Trophoblast cell (in vitro differentiated cells and primary cell): ENCODE results near the gene KIFC3.
A peak's percentile ranks its signal among the peaks of the same experiment; 100 is the strongest.

Experiments
- DNase-seq, 2 donors: peaks; one replicate each; pipeline ENCODE4 v3.0.0-alpha.2; 2016
- H2AFZ ChIP-seq: 2 replicates; pipeline ENCODE4 v1.6.1; 2013; ENCODE audit warnings: low read length, moderate library complexity, mild to moderate bottlenecking; ENCODE audit not compliant: insufficient read depth, poor library complexity
- H2AK5ac ChIP-seq: 2 replicates; pipeline ENCODE4 v1.6.1; 2013; ENCODE audit warnings: mild to moderate bottlenecking, low read length
- H2BK120ac ChIP-seq: 2 replicates; pipeline ENCODE4 v1.6.1; 2013; ENCODE audit warnings: low read length, mild to moderate bottlenecking, moderate library complexity; ENCODE audit not compliant: insufficient read depth, poor library complexity
- H2BK12ac ChIP-seq: 2 replicates; pipeline ENCODE4 v1.6.1; 2013; ENCODE audit warnings: mild to moderate bottlenecking, low read length, moderate library complexity
- H2BK5ac ChIP-seq: 2 replicates; pipeline ENCODE4 v1.6.1; 2013; ENCODE audit warnings: low read length, low read depth, moderate library complexity, mild to moderate bottlenecking; ENCODE audit not compliant: poor library complexity
- H3K14ac ChIP-seq: 2 replicates; pipeline ENCODE4 v1.6.1; 2013; ENCODE audit warnings: mild to moderate bottlenecking, low read length
- H3K18ac ChIP-seq: 2 replicates; pipeline ENCODE4 v1.6.1; 2013; ENCODE audit warnings: mild to moderate bottlenecking, low read length
- H3K23ac ChIP-seq: 2 replicates; pipeline ENCODE4 v1.6.1; 2013; ENCODE audit warnings: low read length
- H3K27ac ChIP-seq: 2 replicates; pipeline ENCODE4 v1.5.1; 2013; ENCODE audit warnings: low read depth, mild to moderate bottlenecking, inconsistent platforms, low read length, moderate library complexity
- H3K27me3 ChIP-seq: 2 replicates; pipeline ENCODE4 v1.6.1; 2013; ENCODE audit warnings: inconsistent platforms, mild to moderate bottlenecking, low read length, moderate library complexity; ENCODE audit not compliant: insufficient read depth
- H3K36me3 ChIP-seq, 2 experiments: 1 replicate in 1 of 2; 2 replicates in 1 of 2; pipeline ENCODE4 v1.6.1; 2013; ENCODE audit warnings: low read length in 2 of 2, mild to moderate bottlenecking in 2 of 2, moderate library complexity in 1 of 2; ENCODE audit not compliant: insufficient read depth in 2 of 2, control insufficient read depth in 1 of 2
- H3K4ac ChIP-seq: 2 replicates; pipeline ENCODE4 v1.6.1; 2013; ENCODE audit warnings: low read depth, mild to moderate bottlenecking, low read length, moderate library complexity
- H3K4me1 ChIP-seq, 2 experiments: 1 replicate in 1 of 2; 2 replicates in 1 of 2; pipeline ENCODE4 v1.6.1; 2013; ENCODE audit warnings: low read length in 2 of 2, mild to moderate bottlenecking in 2 of 2, moderate library complexity in 1 of 2; ENCODE audit not compliant: insufficient read depth in 2 of 2, control insufficient read depth in 1 of 2
- H3K4me2 ChIP-seq: 2 replicates; pipeline ENCODE4 v1.6.1; 2013; ENCODE audit warnings: inconsistent platforms, mild to moderate bottlenecking, low read length, moderate library complexity
- H3K4me3 ChIP-seq: 2 replicates; pipeline ENCODE4 v1.5.1; 2013; ENCODE audit warnings: mild to moderate bottlenecking, low read depth, low read length, inconsistent platforms
- H3K79me1 ChIP-seq: one replicate; pipeline ENCODE4 v1.6.1; 2013; ENCODE audit warnings: low read length
- H3K79me2 ChIP-seq: 2 replicates; pipeline ENCODE4 v1.6.1; 2013; ENCODE audit warnings: low read length, mild to moderate bottlenecking; ENCODE audit not compliant: control insufficient read depth, insufficient read depth, poor library complexity
- H3K9ac ChIP-seq: 2 replicates; pipeline ENCODE4 v1.6.1; 2013; ENCODE audit warnings: mild to moderate bottlenecking, low read length
- H3K9me3 ChIP-seq: 2 replicates; pipeline ENCODE4 v1.6.1; 2013; ENCODE audit warnings: low read depth, mild to moderate bottlenecking, control low read depth, inconsistent platforms, low read length; ENCODE audit not compliant: insufficient read depth
- H4K12ac ChIP-seq: 2 replicates; pipeline ENCODE4 v1.6.1; 2013; ENCODE audit warnings: low read depth, mild to moderate bottlenecking, low read length, moderate library complexity
- H4K8ac ChIP-seq: 2 replicates; pipeline ENCODE4 v1.6.1; 2013; ENCODE audit warnings: low read depth, mild to moderate bottlenecking, low read length, moderate library complexity
- H4K91ac ChIP-seq: one replicate; pipeline ENCODE4 v1.6.1; 2013; ENCODE audit warnings: low read depth, mild to moderate bottlenecking, low read length, moderate library complexity
- WGBS: extraction: QIAGEN DNeasy Blood & Tissue Kit; methylation state at CpG from one replicate; pipeline ENCODE4 v1.1.7; 2013; ENCODE audit warnings: missing lambda C conversion rate; ENCODE audit not compliant: insufficient read length, insufficient coverage; ENCODE audit errors: extremely low coverage; 5-methylcytosine and 5-hydroxymethylcytosine counted together

Gene KIFC3

DNA sequence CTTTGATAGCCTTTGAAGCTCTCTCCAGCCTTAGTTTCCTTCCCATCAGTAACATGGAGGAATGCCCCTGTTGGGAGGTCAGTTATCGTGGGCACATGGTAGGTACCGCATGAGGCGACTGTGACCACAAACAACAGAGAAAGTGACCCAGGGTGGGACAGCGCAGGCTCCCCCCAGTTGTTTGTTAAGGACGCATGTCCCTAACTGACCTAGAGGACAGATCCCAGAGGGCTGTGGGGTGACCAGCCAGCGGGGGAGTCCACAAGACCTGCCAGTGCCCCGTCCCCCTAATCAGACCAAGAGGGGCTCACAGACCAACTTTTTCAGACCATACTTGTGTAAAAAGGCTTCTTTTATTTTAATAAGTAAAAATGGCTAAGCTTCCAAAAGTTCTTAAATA lies 44.4 kb downstream of the KIFC3 start:
- no peak for DNase-seq
- WGBS: no CpG with 5 or more reads among the region's 7 CpGs

DNA sequence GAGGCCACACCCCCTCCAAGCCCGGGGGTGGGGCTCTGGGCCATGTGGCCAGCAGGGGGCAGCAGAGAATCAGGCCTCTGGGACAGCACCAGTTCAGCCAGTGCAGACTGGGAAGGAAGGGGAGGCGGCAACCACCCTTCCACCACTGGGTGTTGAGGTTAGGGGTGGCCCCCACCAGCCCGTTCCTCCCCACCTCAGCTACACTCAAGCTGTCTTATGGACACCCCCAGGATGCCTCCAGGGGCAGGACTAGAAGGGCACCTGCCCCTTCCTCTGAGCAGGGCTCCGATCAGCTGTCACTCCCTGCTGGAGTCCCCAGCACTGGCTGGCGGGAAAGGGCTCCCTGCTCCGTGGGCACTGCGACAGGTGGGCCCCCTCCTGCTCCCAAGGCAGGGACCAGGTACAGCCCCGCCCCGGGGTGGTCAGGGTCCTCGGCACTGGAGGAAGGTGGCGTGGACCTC lies 44.9 kb downstream of the KIFC3 start:
- Histone ChIP-seq H4K91ac (no peak overlapping the region), H3K27ac (no peak overlapping the region), H2AFZ (no peak overlapping the region), H3K4me2 (no peak overlapping the region), H3K9ac (no peak overlapping the region), H3K9me3 (peaks cover under 1% of the 10 kb centered on the region), H3K18ac (no peak overlapping the region), H3K14ac (no peak overlapping the region), H3K79me1 (peaks cover 3% of the 10 kb centered on the region), H2BK120ac (no peak overlapping the region), H3K36me3 (peaks cover 56 to 63% of the 10 kb centered on the region in 2 experiments), H3K4me1 (peaks cover 23 to 27% of the 10 kb centered on the region in 2 experiments), H3K4me3 (no peak overlapping the region), H4K8ac (no peak overlapping the region), H3K4ac (no peak overlapping the region), H2AK5ac (peak overlapping the region; percentile 6), H3K27me3 (no peaks in the 10 kb centered on the region), H2BK5ac (no peak overlapping the region), H2BK12ac (no peak overlapping the region), H4K12ac (no peak overlapping the region), H3K79me2 (no peaks in the 10 kb centered on the region), H3K23ac (no peak overlapping the region)
- WGBS: no CpG with 5 or more reads among the region's 11 CpGs
- DNase-seq: peak; percentile 73 to 93

More for the DNA sequence above, 44.4 kb downstream of the KIFC3 start:
- Histone ChIP-seq H2BK5ac (no peak overlapping the region), H2AK5ac (peak overlapping the region; percentile 6), H3K79me2 (no peaks in the 10 kb centered on the region), H3K36me3 (peaks cover 57 to 67% of the 10 kb centered on the region in 2 experiments), H3K23ac (no peak overlapping the region), H3K4me1 (peaks cover 23 to 27% of the 10 kb centered on the region in 2 experiments), H3K27me3 (no peaks in the 10 kb centered on the region), H2BK12ac (no peak overlapping the region), H4K12ac (no peak overlapping the region), H3K27ac (no peak overlapping the region), H3K9ac (no peak overlapping the region), H3K9me3 (no peaks in the 10 kb centered on the region), H2BK120ac (no peak overlapping the region), H3K14ac (no peak overlapping the region), H3K4me2 (no peak overlapping the region), H3K18ac (no peak overlapping the region), H2AFZ (no peak overlapping the region), H4K91ac (no peak overlapping the region), H3K4me3 (no peak overlapping the region), H3K79me1 (peaks cover 3% of the 10 kb centered on the region), H3K4ac (no peak overlapping the region), H4K8ac (no peak overlapping the region)

DNA sequence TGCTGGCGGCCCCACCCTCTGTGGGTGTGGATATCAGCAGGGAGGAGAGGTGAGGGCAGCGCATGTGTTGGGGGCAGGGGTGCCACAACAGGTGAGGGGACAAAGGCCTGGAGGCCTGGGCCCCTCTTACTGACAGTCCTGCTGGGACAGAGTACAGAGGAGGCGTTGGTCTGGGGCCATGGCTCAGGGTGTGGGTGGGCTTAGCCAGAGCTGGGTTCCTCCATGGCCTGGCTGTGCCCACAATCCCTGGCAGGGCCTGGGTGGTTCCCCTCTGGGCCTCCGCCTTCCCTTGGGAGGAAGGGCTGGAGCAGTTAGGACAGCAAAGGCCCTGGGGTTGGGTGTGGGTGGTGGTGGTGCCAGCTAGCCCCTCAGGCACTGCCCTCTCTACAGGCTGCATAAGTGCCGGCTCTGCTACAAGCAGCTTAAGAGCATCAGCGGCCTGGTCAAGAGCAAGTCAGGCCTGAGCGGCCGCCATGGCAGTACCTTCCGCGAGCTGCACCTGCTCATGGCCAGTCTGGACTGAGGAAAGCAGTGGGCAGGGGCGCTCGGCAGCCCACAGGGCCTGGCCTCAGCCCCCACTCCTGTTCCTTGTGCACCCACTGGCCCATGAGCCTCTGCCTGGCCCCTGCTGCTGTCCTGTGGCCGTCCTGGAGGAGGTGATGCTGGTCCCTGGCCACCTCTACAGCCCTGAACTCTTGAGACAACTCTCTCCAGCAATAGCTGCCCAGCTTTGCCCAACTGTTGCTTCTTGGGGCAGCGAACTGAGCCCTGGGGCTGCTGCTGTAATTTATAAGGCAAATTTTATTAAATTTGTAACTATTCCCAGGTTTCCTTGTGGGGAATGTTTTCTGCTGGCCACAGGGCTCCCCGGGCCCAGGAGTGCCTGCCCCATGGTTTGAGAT lies 45.6 kb downstream of the KIFC3 start:
- H3K27ac ChIP-seq: no peak overlapping the region
- peaks cover 54 to 57% of the 10 kb centered on the region in 2 experiments for H3K36me3 ChIP-seq
- peak overlapping the region; percentile 26 for H4K12ac ChIP-seq
- H2BK5ac ChIP-seq: no peak overlapping the region
- no peak overlapping the region for H3K4ac ChIP-seq
- H3K4me2 ChIP-seq: no peak overlapping the region
- H3K18ac ChIP-seq: no peak overlapping the region
- no peaks in the 10 kb centered on the region for H3K27me3 ChIP-seq
- no peak overlapping the region for H2AK5ac ChIP-seq
- H2BK120ac ChIP-seq: no peak overlapping the region
- no peak for DNase-seq
- peaks cover 23 to 27% of the 10 kb centered on the region in 2 experiments for H3K4me1 ChIP-seq
- H4K91ac ChIP-seq: no peak overlapping the region
- H3K4me3 ChIP-seq: no peak overlapping the region
- H2AFZ ChIP-seq: no peak overlapping the region
- no peak overlapping the region for H3K23ac ChIP-seq
- no CpG with 5 or more reads among the region's 15 CpGs for WGBS
- no peak overlapping the region for H2BK12ac ChIP-seq
- peaks cover 2% of the 10 kb centered on the region for H3K9me3 ChIP-seq
- no peak overlapping the region for H3K14ac ChIP-seq
- H3K79me1 ChIP-seq: peaks cover 3% of the 10 kb centered on the region
- no peak overlapping the region for H4K8ac ChIP-seq
- no peak overlapping the region for H3K9ac ChIP-seq
- H3K79me2 ChIP-seq: no peaks in the 10 kb centered on the region

- Histone ChIP-seq H3K18ac (no peak overlapping the region), H3K4me1 (peaks cover 23 to 27% of the 10 kb centered on the region in 2 experiments), H3K14ac (no peak overlapping the region), H2BK12ac (no peak overlapping the region), H3K79me2 (no peaks in the 10 kb centered on the region), H3K4me2 (no peak overlapping the region), H3K4me3 (no peak overlapping the region), H3K9ac (no peak overlapping the region), H3K27ac (no peak overlapping the region), H4K8ac (no peak overlapping the region), H3K23ac (no peak overlapping the region), H2BK120ac (no peak overlapping the region), H4K12ac (no peak overlapping the region), H4K91ac (no peak overlapping the region), H3K79me1 (peaks cover 3% of the 10 kb centered on the region), H3K4ac (no peak overlapping the region), H3K9me3 (peaks cover 2% of the 10 kb centered on the region), H2AFZ (no peak overlapping the region), H3K27me3 (no peaks in the 10 kb centered on the region), H3K36me3 (peaks cover 49 to 50% of the 10 kb centered on the region in 2 experiments), H2BK5ac (no peak overlapping the region), H2AK5ac (no peak overlapping the region)
- no CpG with 5 or more reads among the region's 18 CpGs for WGBS
- no peak for DNase-seq
Measured at GRCh38 chr16:57755726-57756423, 46.4 kb downstream of the KIFC3 start.
